Urinary bladder (tissue), 4 donors: ENCODE data around the gene PALS2. TPM values are rescaled to one million over a fixed set of nuclear protein-coding genes. Genes with fewer than 3 reads are reported as not detected.

Experiments
- DNase-seq: peaks from one replicate; pipeline ENCODE4 v3.0.0-alpha.2; 2015; ENCODE audit errors: extremely low spot score
- H3K27ac ChIP-seq: one replicate; pipeline ENCODE4 v1.5.1; 2013; ENCODE audit warnings: low read depth, mild to moderate bottlenecking, moderate library complexity
- H3K36me3 ChIP-seq: one replicate; pipeline ENCODE4 v1.6.1; 2013; ENCODE audit warnings: mild to moderate bottlenecking, moderate library complexity; ENCODE audit not compliant: insufficient read depth
- H3K4me1 ChIP-seq: one replicate; pipeline ENCODE4 v1.6.1; 2013; ENCODE audit warnings: mild to moderate bottlenecking, moderate library complexity; ENCODE audit not compliant: insufficient read depth
- H3K4me3 ChIP-seq: one replicate; pipeline ENCODE4 v1.5.1; 2013; ENCODE audit warnings: low read depth, low read length
- WGBS: extraction: QIAGEN DNeasy Blood & Tissue Kit; methylation state at CpG from one replicate; pipeline ENCODE4 v1.1.7; 2013; 5-methylcytosine and 5-hydroxymethylcytosine counted together
- polyA plus RNA-seq: library from polyadenylated mRNA; stranded (reverse); fragments of 200-250 nt; gene quantifications from one replicate; pipeline ENCODE4 v1.2.3, GENCODE V29; 2013
- small RNA-seq: library from RNA; depleted of rRNA; stranded (forward); fragments of <200 nt; gene quantifications from one replicate; pipeline ENCODE3, GENCODE V24; 2014
- total RNA-seq: library from RNA; depleted of rRNA; stranded (reverse); fragments of >200 nt; gene quantifications from one replicate; pipeline ENCODE4 v1.2.3, GENCODE V29; 2014
- donor health status: healthy with polysubstance abuse.
- donor health status: healthy.

Gene PALS2
- total and polyA plus RNA-seq, 2 donors = 2.6 to 31.8 TPM

DNA sequence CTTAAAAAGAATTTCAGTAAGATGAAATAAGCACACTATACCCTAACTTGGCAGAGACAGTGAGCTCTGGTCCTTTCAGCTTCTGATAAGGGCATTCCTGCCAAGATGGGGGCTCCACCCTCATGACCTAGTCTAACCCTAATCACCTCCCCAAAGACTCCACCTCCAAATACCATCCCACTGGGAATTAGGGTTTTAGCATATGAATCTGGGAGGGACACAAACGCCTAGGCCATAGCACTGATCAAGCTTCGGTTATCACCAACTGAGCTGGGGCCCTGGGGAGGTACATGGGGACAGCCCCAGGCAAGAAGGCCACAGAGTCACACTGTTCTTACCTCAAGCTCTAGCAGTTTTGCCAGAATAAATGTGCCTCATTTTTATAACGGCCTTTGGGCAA, 31.4 kb downstream of the PALS2 start:
- H3K27ac ChIP-seq = no peak overlapping the region
- H3K4me1 ChIP-seq = no peaks in the 10 kb centered on the region
- DNase-seq = no peak
- H3K4me3 ChIP-seq = no peak overlapping the region
- 74% methylated on average over 3 of the region's 3 CpGs for WGBS
- no peaks in the 10 kb centered on the region for H3K36me3 ChIP-seq

DNA sequence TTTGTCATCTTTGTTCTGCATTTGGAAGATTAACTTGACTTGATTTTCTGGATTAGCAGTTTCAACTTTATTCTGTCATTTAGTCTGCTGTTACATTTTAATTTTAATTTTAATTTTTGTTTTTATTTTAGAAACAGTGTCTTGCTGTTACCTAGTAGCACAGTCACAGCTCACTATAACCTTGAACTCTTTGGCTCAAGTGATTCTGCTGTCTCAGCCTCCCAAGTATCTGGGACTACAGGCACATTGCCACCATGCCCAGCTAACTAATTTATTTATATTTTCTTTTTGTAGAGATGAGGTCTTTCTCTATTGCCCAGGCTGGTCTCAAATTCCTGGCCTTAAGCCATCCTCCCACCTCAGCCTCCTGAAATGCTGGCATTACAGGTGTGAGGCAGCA, 35.3 kb downstream of the PALS2 start:
- Histone ChIP-seq H3K4me1 (no peaks in the 10 kb centered on the region), H3K27ac (no peak overlapping the region), H3K36me3 (no peaks in the 10 kb centered on the region), H3K4me3 (no peak overlapping the region)
- DNase-seq = no peak

DNA sequence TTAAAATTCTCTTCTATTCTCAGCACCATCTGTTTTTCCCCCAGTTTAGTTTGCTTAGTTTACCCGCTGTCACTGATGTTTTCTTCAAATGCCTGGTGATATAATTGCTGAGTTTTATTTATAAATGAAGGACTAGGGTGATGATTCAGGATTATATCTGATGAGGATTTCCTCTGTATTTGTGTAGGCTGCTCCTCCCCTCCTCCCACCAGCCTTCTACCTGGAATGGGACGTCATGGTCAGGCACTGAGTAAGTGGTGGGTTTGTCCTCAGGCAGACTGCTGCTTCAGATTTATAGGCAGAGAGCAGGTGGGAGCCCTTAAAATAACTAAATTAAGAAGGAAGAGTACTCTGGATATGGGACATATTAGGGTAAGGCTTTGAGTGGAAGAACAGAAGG, 35.8 kb downstream of the PALS2 start:
- 68% methylated on average over 2 of the region's 2 CpGs for WGBS
- no peak for DNase-seq
- H3K4me3 ChIP-seq = no peak overlapping the region
- no peaks in the 10 kb centered on the region for H3K36me3 ChIP-seq
- H3K27ac ChIP-seq = no peak overlapping the region
- H3K4me1 ChIP-seq = no peaks in the 10 kb centered on the region

DNA sequence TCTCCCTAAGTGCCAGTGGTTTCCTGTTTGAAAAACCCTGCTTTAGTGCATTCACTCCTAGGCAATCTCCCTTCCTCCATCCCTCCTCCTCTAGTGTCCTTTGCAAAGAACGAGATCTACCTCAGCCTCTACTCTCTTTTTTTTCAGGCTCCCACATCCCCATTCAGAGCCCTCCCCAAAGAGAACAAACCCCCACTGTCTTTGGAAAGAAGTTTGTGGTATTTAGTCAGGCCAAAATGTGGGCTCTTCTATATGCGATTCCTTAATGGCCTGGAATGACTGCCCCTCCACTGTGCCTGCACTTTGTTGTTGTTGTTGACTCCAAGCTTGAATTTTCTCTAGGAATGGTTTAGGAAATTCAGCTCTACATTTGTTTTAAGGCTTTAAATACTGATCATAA, 36.3 kb downstream of the PALS2 start:
- DNase-seq = no peak
- H3K4me1 ChIP-seq = no peaks in the 10 kb centered on the region
- H3K4me3 ChIP-seq = no peak overlapping the region
- H3K36me3 ChIP-seq = no peaks in the 10 kb centered on the region
- H3K27ac ChIP-seq = no peak overlapping the region
- WGBS = 63% methylated on average over 2 of the region's 2 CpGs

DNA sequence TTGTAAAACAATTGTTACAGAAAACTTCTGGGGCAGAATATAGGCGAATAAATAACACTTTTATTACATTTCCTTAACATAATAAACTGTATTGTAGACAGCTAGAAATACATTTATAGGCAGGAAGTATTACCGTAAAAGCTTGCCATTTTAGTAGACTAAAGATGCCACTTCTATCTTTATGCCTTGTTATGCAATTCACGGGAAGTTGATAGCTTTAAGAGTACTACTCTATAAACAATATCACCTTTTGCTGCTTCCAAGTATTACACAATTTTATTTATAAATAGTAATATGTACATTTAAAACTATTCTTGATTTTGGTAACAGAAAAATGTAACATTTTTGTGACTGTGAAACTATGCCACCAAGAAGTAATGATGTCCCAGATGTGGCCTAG, 37.9 kb downstream of the PALS2 start:
- Histone ChIP-seq H3K4me3 (no peak overlapping the region), H3K27ac (no peak overlapping the region), H3K36me3 (no peaks in the 10 kb centered on the region), H3K4me1 (no peaks in the 10 kb centered on the region)
- no peak for DNase-seq
- 56% methylated on average over 3 of the region's 3 CpGs for WGBS

GRCh38 chr7:24617957-24618616, 44.8 kb downstream of the PALS2 start:
- Histone ChIP-seq H3K4me3 (no peak overlapping the region), H3K4me1 (no peaks in the 10 kb centered on the region), H3K36me3 (no peaks in the 10 kb centered on the region), H3K27ac (no peak overlapping the region)
- no peak for DNase-seq
- 95% methylated on average over 2 of the region's 2 CpGs for WGBS

GRCh38 chr7:24619978-24620377, 46.7 kb downstream of the PALS2 start:
- 89% methylated on average over 3 of the region's 3 CpGs for WGBS
- DNase-seq = no peak
- Histone ChIP-seq H3K36me3 (no peaks in the 10 kb centered on the region), H3K4me1 (no peaks in the 10 kb centered on the region), H3K4me3 (no peak overlapping the region), H3K27ac (no peak overlapping the region)

- no peak overlapping the region for H3K27ac ChIP-seq
- 36% methylated on average over 1 of the region's 1 CpG for WGBS
Observed at GRCh38 chr7:24622646-24623182, 49.5 kb downstream of the PALS2 start.

More at GRCh38 chr7:24622646-24623182, 49.5 kb downstream of the PALS2 start:
- Histone ChIP-seq H3K4me3 (no peak overlapping the region), H3K36me3 (no peaks in the 10 kb centered on the region), H3K4me1 (no peaks in the 10 kb centered on the region)
- no peak for DNase-seq

Small RNA genes within 50 kb of the gene (small RNA-seq; reads per million reads assigned to genes)
- not detected for gene RNU6-1103P
- not detected for gene SUMO2P14

Other genes starting within 250 kb of the PALS2 start
- 8.3 TPM for gene GSDME, start 184.0 kb downstream of the PALS2 start, total RNA-seq
- 11.3 TPM for gene GSDME, start 184.0 kb downstream of the PALS2 start, polyA plus RNA-seq